ENCODE results near the gene CCDC70.
"Not testable (repeated sequence)": the region's sequence is repeated elsewhere in the genome, so short reads cannot be mapped to it uniquely, and the experiment has no call there.

Gene CCDC70

GRCh38 chr13:51861723-51862300 lies at the start of gene CCDC70:
Gene CCDC70 (plus strand): TSS chr13:51861969. CDS start chr13:51865412, 3,443 bp downstream.
- peak; percentile 32 for DNase-seq (ENCODE audit: low read depth)

- no peak for DNase-seq (ENCODE audit: low read depth)
These were observed 47.7 kb upstream of the CCDC70 start for GRCh38 chr13:51814071-51814470.

GRCh38 chr13:51814825-51815650 lies 46.7 kb upstream of the CCDC70 start:
- no peak for DNase-seq (ENCODE audit: low read depth)

GRCh38 chr13:51815848-51816247 lies 45.9 kb upstream of the CCDC70 start:
- DNase-seq (ENCODE audit: low read depth) = no peak

GRCh38 chr13:51816604-51817249 lies 45.0 kb upstream of the CCDC70 start:
- DNase-seq (ENCODE audit: low read depth) = no peak

GRCh38 chr13:51817717-51818116 lies 44.1 kb upstream of the CCDC70 start:
- no peak for DNase-seq (ENCODE audit: low read depth)

- DNase-seq (ENCODE audit: low read depth) = no peak
These were observed 43.5 kb upstream of the CCDC70 start for GRCh38 chr13:51818276-51818675.

- DNase-seq (ENCODE audit: low read depth) = no peak
These were observed 42.8 kb upstream of the CCDC70 start for GRCh38 chr13:51818781-51819511.

- DNase-seq (ENCODE audit: low read depth) = no peak
These were observed 42.2 kb upstream of the CCDC70 start for GRCh38 chr13:51819544-51819943.

- DNase-seq (ENCODE audit: low read depth) = no peak
These were observed 41.7 kb upstream of the CCDC70 start for GRCh38 chr13:51820016-51820597.

- no peak for DNase-seq (ENCODE audit: low read depth)
These were observed 40.2 kb upstream of the CCDC70 start for GRCh38 chr13:51821606-51822005.

- no peak for DNase-seq (ENCODE audit: low read depth)
These were observed 39.5 kb upstream of the CCDC70 start for GRCh38 chr13:51822106-51822815.

GRCh38 chr13:51823359-51823758 lies 38.4 kb upstream of the CCDC70 start:
- DNase-seq (ENCODE audit: low read depth) = no peak

GRCh38 chr13:51823863-51824262 lies 37.9 kb upstream of the CCDC70 start:
- DNase-seq (ENCODE audit: low read depth) = no peak

- not testable (repeated sequence) for DNase-seq (ENCODE audit: low read depth)
These were observed 37.1 kb upstream of the CCDC70 start for GRCh38 chr13:51824712-51825111.

GRCh38 chr13:51825165-51825592 lies 36.6 kb upstream of the CCDC70 start:
- DNase-seq (ENCODE audit: low read depth) = no peak

GRCh38 chr13:51825681-51826254 lies 36.0 kb upstream of the CCDC70 start:
- no peak for DNase-seq (ENCODE audit: low read depth)

GRCh38 chr13:51826606-51827005 lies 35.2 kb upstream of the CCDC70 start:
- no peak for DNase-seq (ENCODE audit: low read depth)

GRCh38 chr13:51827254-51827653 lies 34.5 kb upstream of the CCDC70 start:
- no peak for DNase-seq (ENCODE audit: low read depth)

GRCh38 chr13:51828730-51829567 lies 32.8 kb upstream of the CCDC70 start:
- DNase-seq (ENCODE audit: low read depth) = no peak
